GM18526 (cell line): ENCODE results near the gene COL13A1.

Experiments used
- POLR2A ChIP-seq: IDR thresholded peaks from 3 replicates; pipeline ENCODE4 v1.6.1; 2011; ENCODE audit not compliant: insufficient read length; ENCODE audit errors: extremely low read depth

The COL13A1 gene

GRCh38 chr10:69974551-69975155 is 172.9 kb downstream of the COL13A1 start:
- no peak for TF ChIP-seq POLR2A

DNA sequence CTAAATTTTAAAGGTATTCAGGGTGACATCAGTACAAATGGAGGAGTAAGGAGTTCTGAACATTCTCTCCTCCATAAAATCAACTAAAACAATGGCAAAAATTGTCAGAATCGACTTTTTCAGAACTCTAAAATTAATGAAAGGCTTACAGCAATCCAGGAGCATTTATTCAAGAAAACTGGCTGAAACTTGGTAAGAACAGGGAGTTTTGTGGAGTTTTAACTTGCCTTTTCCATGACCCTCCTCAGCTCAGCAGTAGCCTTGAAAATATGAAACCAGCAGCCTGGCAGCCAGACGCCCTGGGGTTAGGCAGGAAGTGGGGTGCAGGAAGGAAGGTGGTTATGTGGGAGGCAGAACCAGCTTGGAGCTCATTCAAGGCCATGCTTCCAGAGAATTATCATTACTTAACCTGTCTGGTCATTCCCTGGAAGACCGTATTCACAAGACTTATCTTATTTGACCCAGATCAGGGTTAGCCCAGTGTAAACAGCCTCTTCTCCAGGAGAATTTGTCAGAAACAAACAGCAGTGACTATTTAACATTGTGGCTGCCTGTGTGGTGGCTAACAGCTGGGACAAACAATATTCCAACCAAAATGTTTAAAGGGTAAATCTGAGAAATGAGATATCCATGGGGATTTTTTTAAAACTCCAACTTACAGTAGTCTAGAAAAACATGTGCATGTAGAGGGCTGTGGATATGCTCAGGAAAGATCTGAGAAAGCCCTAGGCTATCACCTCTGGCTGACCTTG is 175.3 kb downstream of the COL13A1 start:
- TF ChIP-seq POLR2A: no peak

- TF ChIP-seq POLR2A: no peak
Measured at GRCh38 chr10:69979174-69979573, 177.5 kb downstream of the COL13A1 start.

DNA sequence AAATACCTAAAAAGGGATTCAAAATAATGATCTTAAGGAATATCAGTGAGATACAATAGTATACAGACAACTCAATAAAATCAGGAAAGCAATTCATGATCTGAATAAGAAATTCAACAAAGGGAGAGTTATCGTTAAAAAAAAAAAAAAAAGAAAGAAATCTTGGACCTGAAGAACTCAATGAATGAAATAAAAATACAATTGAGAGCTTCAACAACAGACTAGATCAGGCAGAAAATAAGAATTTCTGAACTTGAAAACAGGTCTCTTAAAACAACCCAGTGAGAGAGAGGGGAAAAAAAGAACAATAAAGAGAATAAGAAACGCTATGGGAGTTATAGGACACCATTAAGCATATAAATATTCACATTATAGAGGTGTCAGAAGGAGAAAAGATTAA is 179.0 kb downstream of the COL13A1 start:
- no peak for TF ChIP-seq POLR2A

GRCh38 chr10:69988094-69988493 is 186.4 kb downstream of the COL13A1 start:
- no peak for TF ChIP-seq POLR2A

- TF ChIP-seq POLR2A: no peak
Measured at GRCh38 chr10:69991151-69991550, 189.4 kb downstream of the COL13A1 start.

DNA sequence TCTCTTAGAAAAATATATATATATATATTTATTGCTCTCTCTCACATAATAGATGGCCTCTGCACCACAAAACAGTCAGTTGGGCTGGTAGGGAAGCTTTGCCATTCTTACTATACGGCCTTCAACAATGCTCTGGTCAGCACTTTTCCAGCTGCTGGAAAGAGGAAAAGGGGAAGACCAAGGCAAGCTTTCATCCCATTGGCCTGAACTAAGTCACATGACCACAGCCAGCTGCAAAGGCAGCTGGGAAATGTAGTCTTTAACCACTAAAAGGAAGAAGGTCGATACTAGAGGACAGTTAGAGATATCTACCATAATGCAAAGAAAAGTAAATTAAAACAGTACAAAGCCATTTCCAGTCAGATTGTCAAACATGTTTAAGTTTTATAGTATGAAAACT is 192.6 kb downstream of the COL13A1 start:
- no peak for TF ChIP-seq POLR2A

DNA sequence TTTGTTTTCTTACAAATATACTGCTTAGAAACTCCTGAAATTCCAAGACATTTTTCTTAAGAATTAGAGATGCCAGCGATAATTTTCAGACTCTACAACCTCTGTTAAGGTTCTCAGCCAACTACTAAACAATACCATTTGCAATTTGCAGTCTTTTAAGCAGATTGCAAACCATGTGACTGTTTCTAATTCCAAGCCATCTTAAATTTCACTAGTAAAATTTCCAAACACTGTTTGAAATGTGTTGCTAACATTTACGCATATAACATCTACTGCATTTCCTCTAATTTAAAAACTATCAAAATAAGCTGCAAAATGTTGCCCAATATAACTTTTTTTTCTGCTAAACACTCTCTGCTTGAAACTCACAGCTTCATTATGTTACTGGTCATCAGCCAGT is 194.9 kb downstream of the COL13A1 start:
- no peak for TF ChIP-seq POLR2A

GRCh38 chr10:70000262-70000661 is 198.6 kb downstream of the COL13A1 start:
- TF ChIP-seq POLR2A: no peak

DNA sequence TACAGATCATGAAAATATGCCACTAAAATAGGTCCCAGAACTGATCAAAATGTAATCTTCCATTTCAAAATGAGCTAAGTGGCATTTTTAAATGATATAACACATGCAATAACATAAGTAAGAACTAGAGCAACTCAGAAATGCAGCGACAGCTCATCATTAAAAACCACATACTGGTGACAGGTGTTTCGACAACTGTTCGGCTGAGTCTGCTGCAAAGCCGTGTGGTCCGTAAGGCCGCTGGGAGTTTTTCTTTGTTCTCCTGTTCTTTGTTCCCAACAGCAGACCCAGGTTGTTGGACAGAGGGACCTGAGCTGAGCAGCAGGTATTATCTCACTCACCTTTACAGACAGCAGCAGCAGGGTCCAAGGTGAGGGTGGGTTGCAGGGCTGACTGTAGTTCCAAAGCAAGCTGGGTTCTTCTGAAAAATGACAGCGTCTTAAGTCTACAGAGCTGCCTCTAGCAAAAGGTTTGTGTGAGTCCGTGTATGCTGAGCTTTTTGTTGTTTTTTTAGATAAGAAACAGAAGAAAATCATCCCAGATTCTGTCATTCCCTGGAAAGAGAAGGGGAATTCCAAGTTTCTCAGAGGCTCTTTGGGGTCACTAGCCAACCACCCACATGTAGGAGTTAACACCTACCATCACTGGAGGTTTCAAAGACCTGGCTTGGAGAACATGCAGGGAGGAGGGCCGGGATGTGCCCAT is 205.6 kb downstream of the COL13A1 start:
- TF ChIP-seq POLR2A: no peak
